HepG2 (cell line): ENCODE measurements around the gene TIMM17A. TPM values are rescaled to one million over a fixed set of nuclear protein-coding genes. Genes with fewer than 3 reads are reported as not detected.
A peak's percentile ranks its signal among the peaks of the same experiment; 100 is the strongest.

ENCODE experiments used
- ARHGAP35 ChIP-seq: sonication (generic); formaldehyde crosslinking; IDR thresholded peaks from 2 replicates; pipeline ENCODE4 v1.9.0; 2022; ENCODE audit warnings: mild to moderate bottlenecking, inconsistent platforms, moderate library complexity, missing genetic modification reagents, borderline replicate concordance
- ERF ChIP-seq: IDR thresholded peaks from 2 replicates; pipeline ENCODE4 v1.6.1; 2018; ENCODE audit warnings: missing biosample characterization, missing genetic modification reagents
- GATAD1 ChIP-seq: IDR thresholded peaks from 2 replicates; pipeline ENCODE4 v1.6.1; 2016; ENCODE audit warnings: missing genetic modification reagents, missing compliant biosample characterization
- HOXD1 ChIP-seq: sonication (generic); formaldehyde crosslinking; IDR thresholded peaks from 2 replicates; pipeline ENCODE4 v1.5.0; 2020; ENCODE audit warnings: missing genetic modification reagents
- IKZF4 ChIP-seq: sonication (generic); formaldehyde crosslinking; IDR thresholded peaks from 2 replicates; pipeline ENCODE4 v1.5.1; 2020; ENCODE audit warnings: borderline replicate concordance, mild to moderate bottlenecking, low read depth, missing genetic modification reagents; ENCODE audit errors: not compliant biosample characterization
- KLF9 ChIP-seq: IDR thresholded peaks from 2 replicates; pipeline ENCODE4 v1.6.1; 2016; ENCODE audit warnings: low read depth
- NR2F6 ChIP-seq, 2 experiments: IDR thresholded peaks; 2 replicates each; pipeline ENCODE4 v1.6.1; 2016; ENCODE audit warnings: antibody characterized with exemption in 1 of 2, mild to moderate bottlenecking in 1 of 2
- PRPF4 ChIP-seq: fragments of 200-400 bp; formaldehyde crosslinking; IDR thresholded peaks from 2 replicates; pipeline ENCODE4 v1.6.1; 2016; ENCODE audit warnings: low read length, low read depth; ENCODE audit not compliant: poor library complexity, severe bottlenecking
- RFX1 ChIP-seq: fragments of 450-650 bp; IDR thresholded peaks from 2 replicates; pipeline ENCODE4 v1.6.1; 2017
- RFXANK ChIP-seq: IDR thresholded peaks from 2 replicates; pipeline ENCODE4 v1.6.1; 2016
- SALL1 ChIP-seq: sonication (generic); formaldehyde crosslinking; IDR thresholded peaks from 2 replicates; pipeline ENCODE4 v1.8.0; 2022; ENCODE audit warnings: mild to moderate bottlenecking, missing genetic modification reagents
- SPEN ChIP-seq: sonication (generic); formaldehyde crosslinking; IDR thresholded peaks from 2 replicates; pipeline ENCODE4 v1.5.1; 2020; ENCODE audit warnings: low read depth, mild to moderate bottlenecking, missing genetic modification reagents
- SRSF1 ChIP-seq: fragments of 200-400 bp; formaldehyde crosslinking; optimal IDR thresholded peaks from 2 replicates; pipeline ENCODE3; 2017; ENCODE audit warnings: mild to moderate bottlenecking, low read depth, low read length, moderate library complexity
- TAF1 ChIP-seq: sonication (generic); formaldehyde crosslinking; IDR thresholded peaks from 2 replicates; pipeline ENCODE4 v1.4.0; 2020; ENCODE audit warnings: missing genetic modification reagents
- ZNF253 ChIP-seq: sonication (generic); formaldehyde crosslinking; IDR thresholded peaks from 2 replicates; pipeline ENCODE4 v1.8.0; 2022; ENCODE audit warnings: mild to moderate bottlenecking, missing genetic modification reagents, borderline replicate concordance
- ZNF44 ChIP-seq: sonication (generic); formaldehyde crosslinking; IDR thresholded peaks from 2 replicates; pipeline ENCODE4 v1.5.1; 2020; ENCODE audit warnings: mild to moderate bottlenecking, missing genetic modification reagents
- polyA plus RNA-seq, 8 experiments: library from polyadenylated mRNA; depleted of rRNA in 3 of 8; stranded (reverse) in 7 of 8; unstranded in 1 of 8; fragments of >200 nt; fragmentation: Illumina TruSeq in 4 of 8; extraction: Trizol in 4 of 8; gene quantifications; 2 replicates each; pipeline versions ENCODE4 v1.2.1 to v1.2.3, GENCODE V29; 2011 to 2016; ENCODE audit warnings: low read depth in 4 of 8, missing spikeins in 1 of 8, mixed read lengths in 1 of 8; ENCODE audit not compliant: insufficient read depth in 1 of 8
- total RNA-seq, 5 experiments: library from RNA; depleted of rRNA; stranded (reverse); fragments of >200 nt; fragmentation: Illumina TruSeq; extraction: Trizol; gene quantifications; 2 replicates each; pipeline ENCODE4 v1.2.3, GENCODE V29; 2016; ENCODE audit warnings: low read depth in 1 of 5
- TF ChIP-seq, protein P1 (sequence below): sonication (generic); formaldehyde crosslinking; IDR thresholded peaks from 2 replicates; pipeline ENCODE4 v1.4.0; 2020; ENCODE audit warnings: mild to moderate bottlenecking, missing genetic modification reagents
- TF ChIP-seq, protein P2 (sequence below): sonication (generic); formaldehyde crosslinking; IDR thresholded peaks from 2 replicates; pipeline ENCODE4 v1.8.1; 2023; ENCODE audit warnings: mild to moderate bottlenecking, missing genetic modification reagents
- TF ChIP-seq, protein P3 (sequence below): sonication (generic); formaldehyde crosslinking; IDR thresholded peaks from 2 replicates; pipeline ENCODE4 v1.5.0; 2020; ENCODE audit warnings: mild to moderate bottlenecking, missing genetic modification reagents, borderline replicate concordance
- TF ChIP-seq, protein P4 (sequence below): sonication (generic); formaldehyde crosslinking; IDR thresholded peaks from 2 replicates; pipeline ENCODE4 v1.4.0; 2020; ENCODE audit warnings: missing genetic modification reagents, mild to moderate bottlenecking, borderline replicate concordance

The TIMM17A gene
- total and polyA plus RNA-seq, 2 of the 13 experiments (the other 11 are each of a cell fraction or from before 2014, with no cell fraction given): 50.8 to 97.8 TPM

DNA sequence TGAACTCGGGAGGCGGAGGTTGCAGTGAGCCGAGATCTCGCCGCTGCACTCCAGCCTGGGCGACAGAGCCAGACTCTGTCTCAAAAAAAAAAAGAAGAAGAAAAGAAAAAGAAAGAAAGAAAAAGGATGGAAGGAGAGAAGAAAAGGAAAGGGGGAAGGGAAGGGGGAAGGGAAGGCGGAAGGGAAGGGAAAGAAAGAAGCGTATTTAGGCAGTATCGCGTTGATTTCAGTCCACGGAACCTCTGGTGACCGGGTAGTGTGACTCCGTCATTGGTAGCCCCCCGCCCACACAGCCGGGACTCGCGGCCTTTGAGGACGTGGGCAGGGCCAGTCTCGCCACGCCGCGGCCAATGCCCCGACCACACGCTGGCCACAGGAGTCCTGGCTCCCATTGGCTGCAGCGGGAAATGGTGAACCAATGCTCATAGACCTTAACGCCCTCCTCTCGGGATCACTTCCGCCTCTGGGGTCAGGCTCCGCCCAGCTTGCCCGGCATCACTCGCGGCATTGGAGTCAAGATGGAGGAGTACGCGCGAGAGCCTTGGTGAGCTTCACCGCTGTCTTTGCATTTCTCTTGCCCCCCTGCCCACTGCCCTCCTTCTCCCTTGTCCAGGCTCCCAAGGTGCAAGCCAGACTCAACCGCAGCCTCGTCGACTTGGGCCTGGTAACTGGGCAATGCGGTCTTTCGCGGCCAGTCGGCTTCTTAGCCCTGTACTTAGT is at the start of gene TIMM17A (continued):
- TF ChIP-seq SRSF1 (peak; percentile 95), HOXD1 (CRISPR knock-in tag) (peak; percentile 61; the same call in 1 of the 2 replicates), SPEN (CRISPR knock-in tag) (peak; percentile 87), ZNF44 (CRISPR knock-in tag) (no peak; the same call in 1 of the 2 replicates), IKZF4 (peak; percentile 54), TAF1 (CRISPR knock-in tag) (peak; percentile 91), RFXANK (CRISPR knock-in tag) (peak; percentile 60; the same call in 1 of the 2 replicates), ZNF253 (CRISPR knock-in tag) (0 out of 2 replicates have a peak, but pooled peaks have one; percentile 48), SALL1 (CRISPR knock-in tag) (peak; percentile 79), KLF9 (CRISPR knock-in tag) (peak; percentile 48; the same call in 1 of the 2 replicates), NR2F6 (IDR thresholded peaks at IDR 0.05) (no peak; the same call in 1 of the 2 replicates), NR2F6 (CRISPR knock-in tag; IDR thresholded peaks at IDR 0.05) (peak; percentile 71), GATAD1 (CRISPR knock-in tag) (peak; percentile 96), PRPF4 (peak; percentile 79), ARHGAP35 (peak; percentile 51; the same call in 1 of the 2 replicates), RFX1 (no peak), ERF (CRISPR knock-in tag) (peak; percentile 85)
- TF ChIP-seq, protein P1, sequence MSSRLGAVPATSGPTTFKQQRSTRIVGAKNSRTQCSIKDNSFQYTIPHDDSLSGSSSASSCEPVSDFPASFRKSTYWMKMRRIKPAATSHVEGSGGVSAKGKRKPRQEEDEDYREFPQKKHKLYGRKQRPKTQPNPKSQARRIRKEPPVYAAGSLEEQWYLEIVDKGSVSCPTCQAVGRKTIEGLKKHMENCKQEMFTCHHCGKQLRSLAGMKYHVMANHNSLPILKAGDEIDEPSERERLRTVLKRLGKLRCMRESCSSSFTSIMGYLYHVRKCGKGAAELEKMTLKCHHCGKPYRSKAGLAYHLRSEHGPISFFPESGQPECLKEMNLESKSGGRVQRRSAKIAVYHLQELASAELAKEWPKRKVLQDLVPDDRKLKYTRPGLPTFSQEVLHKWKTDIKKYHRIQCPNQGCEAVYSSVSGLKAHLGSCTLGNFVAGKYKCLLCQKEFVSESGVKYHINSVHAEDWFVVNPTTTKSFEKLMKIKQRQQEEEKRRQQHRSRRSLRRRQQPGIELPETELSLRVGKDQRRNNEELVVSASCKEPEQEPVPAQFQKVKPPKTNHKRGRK (CRISPR knock-in tag): peak; percentile 98
- TF ChIP-seq, protein P2, sequence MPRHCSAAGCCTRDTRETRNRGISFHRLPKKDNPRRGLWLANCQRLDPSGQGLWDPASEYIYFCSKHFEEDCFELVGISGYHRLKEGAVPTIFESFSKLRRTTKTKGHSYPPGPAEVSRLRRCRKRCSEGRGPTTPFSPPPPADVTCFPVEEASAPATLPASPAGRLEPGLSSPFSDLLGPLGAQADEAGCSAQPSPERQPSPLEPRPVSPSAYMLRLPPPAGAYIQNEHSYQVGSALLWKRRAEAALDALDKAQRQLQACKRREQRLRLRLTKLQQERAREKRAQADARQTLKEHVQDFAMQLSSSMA: peak; percentile 47; the same call in 1 of the 2 replicates
- TF ChIP-seq, protein P3, sequence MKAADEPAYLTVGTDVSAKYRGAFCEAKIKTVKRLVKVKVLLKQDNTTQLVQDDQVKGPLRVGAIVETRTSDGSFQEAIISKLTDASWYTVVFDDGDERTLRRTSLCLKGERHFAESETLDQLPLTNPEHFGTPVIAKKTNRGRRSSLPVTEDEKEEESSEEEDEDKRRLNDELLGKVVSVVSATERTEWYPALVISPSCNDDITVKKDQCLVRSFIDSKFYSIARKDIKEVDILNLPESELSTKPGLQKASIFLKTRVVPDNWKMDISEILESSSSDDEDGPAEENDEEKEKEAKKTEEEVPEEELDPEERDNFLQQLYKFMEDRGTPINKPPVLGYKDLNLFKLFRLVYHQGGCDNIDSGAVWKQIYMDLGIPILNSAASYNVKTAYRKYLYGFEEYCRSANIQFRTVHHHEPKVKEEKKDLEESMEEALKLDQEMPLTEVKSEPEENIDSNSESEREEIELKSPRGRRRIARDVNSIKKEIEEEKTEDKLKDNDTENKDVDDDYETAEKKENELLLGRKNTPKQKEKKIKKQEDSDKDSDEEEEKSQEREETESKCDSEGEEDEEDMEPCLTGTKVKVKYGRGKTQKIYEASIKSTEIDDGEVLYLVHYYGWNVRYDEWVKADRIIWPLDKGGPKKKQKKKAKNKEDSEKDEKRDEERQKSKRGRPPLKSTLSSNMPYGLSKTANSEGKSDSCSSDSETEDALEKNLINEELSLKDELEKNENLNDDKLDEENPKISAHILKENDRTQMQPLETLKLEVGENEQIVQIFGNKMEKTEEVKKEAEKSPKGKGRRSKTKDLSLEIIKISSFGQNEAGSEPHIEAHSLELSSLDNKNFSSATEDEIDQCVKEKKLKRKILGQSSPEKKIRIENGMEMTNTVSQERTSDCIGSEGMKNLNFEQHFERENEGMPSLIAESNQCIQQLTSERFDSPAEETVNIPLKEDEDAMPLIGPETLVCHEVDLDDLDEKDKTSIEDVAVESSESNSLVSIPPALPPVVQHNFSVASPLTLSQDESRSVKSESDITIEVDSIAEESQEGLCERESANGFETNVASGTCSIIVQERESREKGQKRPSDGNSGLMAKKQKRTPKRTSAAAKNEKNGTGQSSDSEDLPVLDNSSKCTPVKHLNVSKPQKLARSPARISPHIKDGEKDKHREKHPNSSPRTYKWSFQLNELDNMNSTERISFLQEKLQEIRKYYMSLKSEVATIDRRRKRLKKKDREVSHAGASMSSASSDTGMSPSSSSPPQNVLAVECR (CRISPR knock-in tag): peak; percentile 92
- TF ChIP-seq, protein P4, sequence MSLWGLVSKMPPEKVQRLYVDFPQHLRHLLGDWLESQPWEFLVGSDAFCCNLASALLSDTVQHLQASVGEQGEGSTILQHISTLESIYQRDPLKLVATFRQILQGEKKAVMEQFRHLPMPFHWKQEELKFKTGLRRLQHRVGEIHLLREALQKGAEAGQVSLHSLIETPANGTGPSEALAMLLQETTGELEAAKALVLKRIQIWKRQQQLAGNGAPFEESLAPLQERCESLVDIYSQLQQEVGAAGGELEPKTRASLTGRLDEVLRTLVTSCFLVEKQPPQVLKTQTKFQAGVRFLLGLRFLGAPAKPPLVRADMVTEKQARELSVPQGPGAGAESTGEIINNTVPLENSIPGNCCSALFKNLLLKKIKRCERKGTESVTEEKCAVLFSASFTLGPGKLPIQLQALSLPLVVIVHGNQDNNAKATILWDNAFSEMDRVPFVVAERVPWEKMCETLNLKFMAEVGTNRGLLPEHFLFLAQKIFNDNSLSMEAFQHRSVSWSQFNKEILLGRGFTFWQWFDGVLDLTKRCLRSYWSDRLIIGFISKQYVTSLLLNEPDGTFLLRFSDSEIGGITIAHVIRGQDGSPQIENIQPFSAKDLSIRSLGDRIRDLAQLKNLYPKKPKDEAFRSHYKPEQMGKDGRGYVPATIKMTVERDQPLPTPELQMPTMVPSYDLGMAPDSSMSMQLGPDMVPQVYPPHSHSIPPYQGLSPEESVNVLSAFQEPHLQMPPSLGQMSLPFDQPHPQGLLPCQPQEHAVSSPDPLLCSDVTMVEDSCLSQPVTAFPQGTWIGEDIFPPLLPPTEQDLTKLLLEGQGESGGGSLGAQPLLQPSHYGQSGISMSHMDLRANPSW (CRISPR knock-in tag): 0 out of 2 replicates have a peak, but pooled peaks have one; percentile 16
